ENCODE results near the gene KIAA1328.

KIAA1328 gene

GRCh38 chr18:37222354-37222998 lies 393.5 kb downstream of the KIAA1328 start:
- TF ChIP-seq TCF12 (IDR thresholded peaks at IDR 0.05; ENCODE audit: low read depth) (no peak), FOXM1 (IDR thresholded peaks at IDR 0.05; ENCODE audit: borderline replicate concordance, low read depth) (no peak), TAF1 (IDR thresholded peaks at IDR 0.05; ENCODE audit: low read depth) (no peak), CREB1 (IDR thresholded peaks at IDR 0.05; ENCODE audit: low read depth) (no peak), NFIC (IDR thresholded peaks at IDR 0.05) (no peak), EP300 (IDR thresholded peaks at IDR 0.05; ENCODE audit: borderline replicate concordance) (no peak), RAD21 (IDR thresholded peaks at IDR 0.05; ENCODE audit: low read depth) (no peak), MAX (IDR thresholded peaks at IDR 0.05) (no peak), EGR1 (IDR thresholded peaks at IDR 0.05) (no peak), TEAD4 (IDR thresholded peaks at IDR 0.05) (no peak), CEBPB (IDR thresholded peaks at IDR 0.05) (no peak)
- TF ChIP-seq, protein P1, sequence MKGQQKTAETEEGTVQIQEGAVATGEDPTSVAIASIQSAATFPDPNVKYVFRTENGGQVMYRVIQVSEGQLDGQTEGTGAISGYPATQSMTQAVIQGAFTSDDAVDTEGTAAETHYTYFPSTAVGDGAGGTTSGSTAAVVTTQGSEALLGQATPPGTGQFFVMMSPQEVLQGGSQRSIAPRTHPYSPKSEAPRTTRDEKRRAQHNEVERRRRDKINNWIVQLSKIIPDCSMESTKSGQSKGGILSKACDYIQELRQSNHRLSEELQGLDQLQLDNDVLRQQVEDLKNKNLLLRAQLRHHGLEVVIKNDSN (IDR thresholded peaks at IDR 0.05): no peak

- TF ChIP-seq TAF1 (IDR thresholded peaks at IDR 0.05; ENCODE audit: low read depth) (no peak), CREB1 (IDR thresholded peaks at IDR 0.05; ENCODE audit: low read depth) (no peak), RAD21 (IDR thresholded peaks at IDR 0.05; ENCODE audit: low read depth) (no peak), CEBPB (IDR thresholded peaks at IDR 0.05) (no peak)
- TF ChIP-seq, protein P1 (IDR thresholded peaks at IDR 0.05): no peak
Observed at GRCh38 chr18:37222999-37223378, 394.1 kb downstream of the KIAA1328 start.

DNA sequence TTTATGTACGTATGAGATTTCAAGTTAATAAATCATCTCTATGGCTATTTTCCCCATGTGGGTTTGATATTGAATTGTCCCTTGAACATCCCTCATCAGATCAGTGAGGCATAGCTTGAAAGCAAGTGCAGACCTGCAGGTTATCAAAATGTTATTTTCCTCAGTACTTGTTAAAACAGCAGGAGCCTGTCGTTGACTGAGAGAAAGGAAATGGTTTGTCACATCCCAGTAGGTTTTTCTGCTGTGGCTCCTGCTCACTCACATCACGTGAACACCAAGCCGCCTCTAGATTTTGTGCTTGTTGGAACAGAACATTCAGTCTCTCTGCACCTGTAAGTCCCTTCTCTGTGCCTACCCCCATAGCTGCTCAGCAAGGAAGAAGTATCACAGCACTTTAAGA lies 396.4 kb downstream of the KIAA1328 start:
- TF ChIP-seq ZBTB7A (IDR thresholded peaks at IDR 0.05; ENCODE audit: low read depth): no peak
- TF ChIP-seq CREB1 (IDR thresholded peaks at IDR 0.05; ENCODE audit: low read depth): no peak
- TF ChIP-seq FOXM1 (IDR thresholded peaks at IDR 0.05; ENCODE audit: borderline replicate concordance, low read depth): no peak
- no peak for TF ChIP-seq EGR1 (IDR thresholded peaks at IDR 0.05)
- TF ChIP-seq CEBPB (IDR thresholded peaks at IDR 0.05): no peak
- TF ChIP-seq RAD21 (IDR thresholded peaks at IDR 0.05; ENCODE audit: low read depth): no peak
- TF ChIP-seq EP300 (IDR thresholded peaks at IDR 0.05; ENCODE audit: borderline replicate concordance): no peak
- TF ChIP-seq TEAD4 (IDR thresholded peaks at IDR 0.05): no peak
- no peak for TF ChIP-seq REST (IDR thresholded peaks at IDR 0.05; ENCODE audit: low read depth)
- TF ChIP-seq, protein P1 (IDR thresholded peaks at IDR 0.05): no peak
- no peak for TF ChIP-seq MAX (IDR thresholded peaks at IDR 0.05)
- TF ChIP-seq TAF1 (IDR thresholded peaks at IDR 0.05; ENCODE audit: low read depth): no peak
- TF ChIP-seq NFIC (IDR thresholded peaks at IDR 0.05): no peak

DNA sequence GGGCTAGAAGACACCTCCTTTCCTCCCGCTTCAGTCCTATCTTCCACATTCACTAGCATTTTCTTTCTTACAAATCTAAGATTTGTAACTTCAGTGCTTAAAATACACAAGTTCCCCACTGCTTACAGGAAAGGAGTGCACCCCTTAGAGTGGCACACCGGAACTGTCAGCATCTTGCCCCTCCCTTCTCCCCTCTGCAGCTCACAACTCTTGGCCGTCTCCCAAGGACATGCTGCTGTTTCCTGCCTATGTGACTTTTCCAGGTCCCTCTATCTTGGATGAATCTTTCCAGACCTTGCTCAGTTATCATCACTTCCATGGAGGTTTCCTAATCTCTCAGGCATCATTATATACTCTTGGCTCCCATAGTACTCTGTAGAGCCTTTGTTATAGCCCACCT lies 401.8 kb downstream of the KIAA1328 start:
- TF ChIP-seq, protein P1 (IDR thresholded peaks at IDR 0.05): no peak
- TF ChIP-seq TCF12 (IDR thresholded peaks at IDR 0.05; ENCODE audit: low read depth) (no peak), FOXM1 (IDR thresholded peaks at IDR 0.05; ENCODE audit: borderline replicate concordance, low read depth) (no peak), RAD21 (IDR thresholded peaks at IDR 0.05; ENCODE audit: low read depth) (no peak), MAX (IDR thresholded peaks at IDR 0.05) (no peak), TAF1 (IDR thresholded peaks at IDR 0.05; ENCODE audit: low read depth) (no peak), TEAD4 (IDR thresholded peaks at IDR 0.05) (no peak), EP300 (IDR thresholded peaks at IDR 0.05; ENCODE audit: borderline replicate concordance) (no peak), REST (IDR thresholded peaks at IDR 0.05; ENCODE audit: low read depth) (no peak), NFIC (IDR thresholded peaks at IDR 0.05) (no peak), CEBPB (IDR thresholded peaks at IDR 0.05) (no peak), ZBTB7A (IDR thresholded peaks at IDR 0.05; ENCODE audit: low read depth) (no peak), CREB1 (IDR thresholded peaks at IDR 0.05; ENCODE audit: low read depth) (no peak), YY1 (IDR thresholded peaks at IDR 0.05; ENCODE audit: low read depth) (no peak), EGR1 (IDR thresholded peaks at IDR 0.05) (no peak)

GRCh38 chr18:37231251-37231650 lies 402.3 kb downstream of the KIAA1328 start:
- no peak for TF ChIP-seq FOXM1 (IDR thresholded peaks at IDR 0.05; ENCODE audit: borderline replicate concordance, low read depth)
- TF ChIP-seq EGR1 (IDR thresholded peaks at IDR 0.05): no peak
- no peak for TF ChIP-seq TEAD4 (IDR thresholded peaks at IDR 0.05)
- no peak for TF ChIP-seq ZBTB7A (IDR thresholded peaks at IDR 0.05; ENCODE audit: low read depth)
- no peak for TF ChIP-seq TAF1 (IDR thresholded peaks at IDR 0.05; ENCODE audit: low read depth)
- TF ChIP-seq RAD21 (IDR thresholded peaks at IDR 0.05; ENCODE audit: low read depth): no peak
- no peak for TF ChIP-seq CREB1 (IDR thresholded peaks at IDR 0.05; ENCODE audit: low read depth)
- no peak for TF ChIP-seq MAX (IDR thresholded peaks at IDR 0.05)
- no peak for TF ChIP-seq NFIC (IDR thresholded peaks at IDR 0.05)
- TF ChIP-seq EP300 (IDR thresholded peaks at IDR 0.05; ENCODE audit: borderline replicate concordance): no peak
- TF ChIP-seq REST (IDR thresholded peaks at IDR 0.05; ENCODE audit: low read depth): no peak
- TF ChIP-seq CEBPB (IDR thresholded peaks at IDR 0.05): no peak
- no peak for TF ChIP-seq YY1 (IDR thresholded peaks at IDR 0.05; ENCODE audit: low read depth)
- TF ChIP-seq, protein P1 (IDR thresholded peaks at IDR 0.05): no peak
- TF ChIP-seq TCF12 (IDR thresholded peaks at IDR 0.05; ENCODE audit: low read depth): no peak
